HG02759 (cell line): ENCODE results near the gene EPB41L4B.
"Not testable (repeated sequence)": the region's sequence is repeated elsewhere in the genome, so short reads cannot be mapped to it uniquely, and the experiment has no call there.

Experiments used
- ATAC-seq: cut with Tn5 transposase; IDR thresholded peaks from one replicate; pipeline ENCODE4 v1.9.1; 2021; ENCODE audit warnings: mild to moderate bottlenecking, moderate library complexity; ENCODE audit not compliant: unreplicated experiment

EPB41L4B gene

GRCh38 chr9:109320742-109321448 is at the start of gene EPB41L4B:
TSS of gene EPB41L4B (minus strand) at chr9:109321059. CDS start at chr9:109320446, 613 bp downstream.
- peak; percentile 98 for ATAC-seq

DNA sequence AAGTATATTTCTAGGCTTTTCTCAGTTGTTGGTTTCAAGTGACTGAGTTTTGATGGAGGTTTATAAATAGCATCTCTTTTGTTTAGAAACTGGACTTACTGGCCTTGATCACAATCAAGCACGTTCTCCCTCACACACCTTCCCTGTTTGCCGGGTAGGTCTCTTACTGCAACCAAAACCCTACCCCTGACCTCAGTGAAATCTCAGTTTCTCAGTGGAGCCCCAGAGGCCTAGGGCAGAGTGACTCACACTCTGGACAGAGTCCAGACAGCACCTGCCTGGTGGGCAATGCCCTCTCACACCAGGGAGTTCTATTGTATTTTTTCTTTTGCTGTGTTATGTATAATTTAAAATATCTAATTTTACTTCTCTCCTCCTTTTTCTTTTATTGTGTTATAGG is 48.4 kb upstream of the EPB41L4B start:
- ATAC-seq = no peak

DNA sequence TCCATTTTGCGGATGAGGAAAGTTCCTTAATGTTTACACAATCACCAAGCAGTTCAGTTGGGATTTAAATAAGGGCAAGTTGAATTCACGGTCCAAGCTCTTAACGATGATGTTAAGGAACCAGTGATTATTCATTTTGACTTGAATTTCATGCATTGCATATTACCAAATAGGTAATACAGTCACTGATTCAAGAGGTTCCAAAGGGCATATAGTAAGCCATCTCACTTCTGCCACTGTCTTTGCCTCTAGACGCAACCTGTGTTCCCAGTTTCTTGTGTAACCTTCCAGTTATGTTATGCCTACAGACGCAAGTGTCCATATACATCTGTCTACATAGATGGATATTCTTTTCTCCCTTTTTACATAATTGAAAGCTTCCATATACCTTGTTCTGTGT is 39.9 kb upstream of the EPB41L4B start:
- no peak for ATAC-seq

- not testable (repeated sequence) for ATAC-seq
These were observed 38.2 kb upstream of the EPB41L4B start for GRCh38 chr9:109358968-109359603.

- ATAC-seq = no peak
These were observed 34.9 kb upstream of the EPB41L4B start for GRCh38 chr9:109355564-109356297.

- no peak for ATAC-seq
These were observed 33.3 kb upstream of the EPB41L4B start for GRCh38 chr9:109354190-109354589.

DNA sequence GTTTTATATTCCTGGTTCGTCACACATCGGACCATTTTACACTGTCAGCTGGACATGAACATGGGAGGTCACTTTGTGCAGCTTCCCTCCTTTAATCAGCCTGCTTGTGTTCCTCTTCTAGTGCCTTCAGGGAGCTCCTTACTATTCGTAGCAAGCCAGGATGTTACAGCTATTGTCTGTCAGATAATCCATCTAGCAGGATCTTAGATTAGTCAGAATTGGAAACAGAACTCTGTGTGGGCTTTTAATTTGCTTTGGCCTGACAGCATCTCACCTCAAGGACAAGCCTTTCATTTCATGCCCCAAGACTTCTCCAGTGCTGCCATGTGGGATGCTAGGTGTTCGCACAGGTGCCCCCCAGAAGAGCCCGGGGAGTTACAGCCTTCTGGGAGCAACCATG is 30.2 kb upstream of the EPB41L4B start:
- ATAC-seq = no peak

DNA sequence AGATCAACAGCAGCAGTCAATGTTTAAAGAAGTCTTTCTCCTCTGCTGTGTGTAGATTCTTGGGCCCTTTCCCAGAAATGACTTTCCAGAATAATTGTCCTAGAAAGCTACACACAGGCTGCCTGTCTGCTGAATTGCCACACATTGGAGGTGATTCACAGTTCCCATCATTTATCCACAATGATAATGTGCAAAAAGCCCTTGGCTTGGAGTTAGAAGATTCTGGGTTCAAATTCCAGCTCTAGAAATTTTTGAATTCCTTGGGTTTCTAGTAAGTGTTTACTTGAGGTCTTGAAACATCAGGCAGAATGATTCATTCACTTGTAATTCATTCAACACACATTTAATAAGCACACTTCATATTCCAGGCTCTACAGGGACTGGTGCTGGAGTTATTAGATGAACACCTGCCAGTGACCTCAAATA is 28.6 kb upstream of the EPB41L4B start:
- ATAC-seq = no peak

- no peak for ATAC-seq
These were observed 26.0 kb upstream of the EPB41L4B start for GRCh38 chr9:109346904-109347303.

GRCh38 chr9:109344866-109345265 is 24.0 kb upstream of the EPB41L4B start:
- ATAC-seq = no peak

GRCh38 chr9:109342878-109343277 is 22.0 kb upstream of the EPB41L4B start:
- ATAC-seq = no peak

- no peak for ATAC-seq
These were observed 20.7 kb upstream of the EPB41L4B start for GRCh38 chr9:109341561-109341960.

GRCh38 chr9:109340979-109341378 is 20.1 kb upstream of the EPB41L4B start:
- ATAC-seq = not testable (repeated sequence)

DNA sequence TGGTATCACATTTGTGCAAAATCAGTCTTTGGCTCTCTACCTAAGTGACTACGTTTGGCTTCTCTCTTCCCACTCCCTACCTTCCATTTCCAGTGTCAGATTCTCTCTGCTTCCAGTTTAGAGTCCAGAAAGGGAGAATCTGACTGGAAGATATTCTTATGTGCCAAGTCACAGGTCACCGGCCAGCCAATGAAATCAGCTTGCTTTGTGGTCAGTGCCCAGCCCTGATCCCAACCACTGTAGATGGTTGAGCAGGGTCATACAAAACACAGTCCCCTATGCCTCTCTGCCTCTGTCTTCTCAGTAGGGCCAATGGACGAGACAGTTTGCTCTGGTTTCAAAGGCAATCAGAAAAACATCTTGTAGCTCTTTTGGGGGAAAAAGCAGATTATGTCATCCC is 15.6 kb upstream of the EPB41L4B start:
- no peak for ATAC-seq

GRCh38 chr9:109335929-109336328 is 15.1 kb upstream of the EPB41L4B start:
- ATAC-seq = no peak

DNA sequence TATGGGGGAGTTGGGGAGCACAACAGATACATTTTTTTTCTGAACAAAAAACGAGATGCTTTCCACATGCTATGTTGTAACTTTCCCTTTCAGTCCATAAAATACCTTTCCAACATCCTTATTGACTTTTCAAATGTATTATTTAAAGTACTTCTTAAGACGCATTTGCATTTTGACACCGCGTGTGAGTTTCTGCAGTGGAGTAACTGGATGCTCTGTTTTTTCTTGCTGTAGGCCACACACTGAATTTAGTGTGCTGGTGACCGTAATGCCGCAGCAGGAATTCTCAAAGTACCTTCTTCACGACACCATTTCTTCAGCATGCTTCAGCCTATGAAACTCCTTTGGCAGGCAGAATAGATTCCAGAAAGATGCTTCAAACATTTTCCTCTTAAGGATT is 14.3 kb upstream of the EPB41L4B start:
- ATAC-seq = no peak

DNA sequence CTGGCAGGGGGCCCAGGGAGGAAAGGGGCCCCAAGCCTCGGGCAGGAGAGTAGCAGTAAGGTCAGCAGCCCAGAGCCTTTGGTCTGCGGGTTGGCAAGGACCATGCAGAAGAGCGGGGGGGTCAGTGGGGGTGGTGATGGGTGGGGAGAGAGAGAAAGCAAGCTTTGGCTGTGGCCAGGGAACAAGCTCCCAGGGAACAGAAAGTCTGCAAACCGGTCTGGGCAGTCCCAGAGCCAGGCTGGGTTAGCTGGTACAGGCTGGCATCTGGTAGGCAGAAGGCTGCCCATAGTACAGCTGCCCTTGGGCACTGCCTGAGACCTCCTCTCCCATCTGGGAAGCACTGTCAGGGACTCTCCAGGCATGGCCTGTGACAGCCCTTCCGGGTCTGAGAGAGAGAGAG is 10.5 kb upstream of the EPB41L4B start:
- ATAC-seq = no peak

DNA sequence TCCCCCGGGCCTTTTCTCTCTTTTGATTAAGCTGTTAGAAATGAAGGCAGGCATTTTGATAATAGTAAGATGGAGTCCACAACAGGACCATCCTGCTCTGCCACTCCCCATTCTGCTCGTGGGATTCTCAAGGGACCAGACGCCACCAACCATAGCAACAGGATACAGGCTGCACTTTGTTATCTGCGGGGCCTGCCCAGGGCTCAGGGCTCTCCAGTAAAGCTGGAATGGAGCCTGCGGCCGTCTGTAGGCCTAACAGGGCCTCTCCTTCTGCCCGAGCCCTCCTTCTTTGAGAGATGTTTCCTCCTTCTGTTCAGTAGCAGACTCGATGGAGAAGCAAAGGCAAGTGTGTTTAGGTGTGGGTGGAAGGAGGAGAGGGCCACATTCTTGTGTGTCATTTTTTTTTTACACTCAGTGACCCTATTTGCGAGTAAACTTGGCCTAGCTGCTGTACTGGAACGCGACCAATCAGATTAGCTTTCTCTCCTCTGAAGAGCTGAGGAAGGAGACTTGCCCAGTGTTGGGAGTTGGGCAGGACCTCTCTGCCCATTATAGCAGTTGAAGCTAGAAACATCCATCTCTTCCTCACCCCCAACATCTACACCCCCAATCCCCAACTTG is 8.9 kb upstream of the EPB41L4B start:
- no peak for ATAC-seq

- no peak for ATAC-seq
These were observed 8.2 kb upstream of the EPB41L4B start for GRCh38 chr9:109328978-109329637.

DNA sequence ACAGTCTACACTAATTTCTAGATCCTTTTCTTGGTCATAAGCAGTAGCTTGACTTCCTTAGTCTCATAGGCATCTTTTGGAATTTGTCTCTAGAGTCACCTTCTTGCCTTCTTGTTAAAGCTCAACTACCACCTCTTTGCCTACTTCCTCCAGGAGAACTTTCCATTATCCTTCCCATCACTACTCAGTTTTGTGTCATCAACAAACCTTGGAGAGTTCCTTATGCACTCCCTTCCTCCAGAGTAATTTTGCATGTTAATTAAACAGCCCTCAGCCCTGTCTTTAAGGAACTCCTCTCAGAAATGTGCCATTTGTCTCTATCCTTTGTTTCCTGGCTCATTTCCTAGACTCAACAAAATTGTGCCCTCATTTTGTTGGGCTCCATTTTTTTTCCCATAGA is 4.2 kb upstream of the EPB41L4B start:
- ATAC-seq = no peak

- no peak for ATAC-seq
These were observed 2.9 kb upstream of the EPB41L4B start for GRCh38 chr9:109323771-109324170.
